Activated CD4-positive, alpha-beta T cell treated with anti-CD3 and anti-CD28 coated beads, Interleukin-2, amount 10 ng/mL, durations not matched to agents 7 days and 5 days (primary cell): ENCODE data around the gene MRPS18B. TPM values are rescaled to one million over a fixed set of nuclear protein-coding genes. Genes with fewer than 3 reads are reported as not detected.
A peak's percentile ranks its signal among the peaks of the same experiment; 100 is the strongest.

Experiments used
- CTCF ChIA-PET: fragments of 350-600 bp; sonication (Branson Sonifier 250); formaldehyde crosslinking; loops from one replicate; lab custom pipeline; 2021; ENCODE audit warnings: antibody characterized with exemption; lab: Charles Lee
- POLR2A ChIA-PET: fragments of 350-600 bp; sonication (Branson Sonifier 250); formaldehyde crosslinking; loops from one replicate; lab custom pipeline; 2021; ENCODE audit warnings: antibody characterized with exemption; lab: Charles Lee
- DNase-seq: peaks from one replicate; pipeline ENCODE4 v3.0.0-alpha.2; 2020
- H3K27ac Mint-ChIP-seq: one replicate; pipeline ENCODE4 v1.8.0; 2021; ENCODE audit warnings: mild to moderate bottlenecking, moderate library complexity, mixed read lengths
- H3K27me3 Mint-ChIP-seq: one replicate; pipeline ENCODE4 v1.8.0; 2021; ENCODE audit warnings: mixed read lengths
- H3K36me3 Mint-ChIP-seq: one replicate; pipeline ENCODE4 v1.8.0; 2021; ENCODE audit warnings: low read depth, mixed read lengths
- H3K4me1 Mint-ChIP-seq: one replicate; pipeline ENCODE4 v1.8.0; 2021; ENCODE audit warnings: mixed read lengths
- H3K4me3 Mint-ChIP-seq: one replicate; pipeline ENCODE4 v1.8.0; 2021; ENCODE audit warnings: mild to moderate bottlenecking, moderate library complexity, mixed read lengths
- H3K9me3 Mint-ChIP-seq: one replicate; pipeline ENCODE4 v1.8.0; 2021; ENCODE audit warnings: mixed read lengths
- total RNA-seq, 2 experiments: library from RNA; stranded (reverse); gene quantifications; one replicate each; pipeline ENCODE4 v1.2.3, GENCODE V29; 2021

MRPS18B gene
- total RNA-seq: 10 to 100 TPM; 41.4 to 44.4 TPM

DNA sequence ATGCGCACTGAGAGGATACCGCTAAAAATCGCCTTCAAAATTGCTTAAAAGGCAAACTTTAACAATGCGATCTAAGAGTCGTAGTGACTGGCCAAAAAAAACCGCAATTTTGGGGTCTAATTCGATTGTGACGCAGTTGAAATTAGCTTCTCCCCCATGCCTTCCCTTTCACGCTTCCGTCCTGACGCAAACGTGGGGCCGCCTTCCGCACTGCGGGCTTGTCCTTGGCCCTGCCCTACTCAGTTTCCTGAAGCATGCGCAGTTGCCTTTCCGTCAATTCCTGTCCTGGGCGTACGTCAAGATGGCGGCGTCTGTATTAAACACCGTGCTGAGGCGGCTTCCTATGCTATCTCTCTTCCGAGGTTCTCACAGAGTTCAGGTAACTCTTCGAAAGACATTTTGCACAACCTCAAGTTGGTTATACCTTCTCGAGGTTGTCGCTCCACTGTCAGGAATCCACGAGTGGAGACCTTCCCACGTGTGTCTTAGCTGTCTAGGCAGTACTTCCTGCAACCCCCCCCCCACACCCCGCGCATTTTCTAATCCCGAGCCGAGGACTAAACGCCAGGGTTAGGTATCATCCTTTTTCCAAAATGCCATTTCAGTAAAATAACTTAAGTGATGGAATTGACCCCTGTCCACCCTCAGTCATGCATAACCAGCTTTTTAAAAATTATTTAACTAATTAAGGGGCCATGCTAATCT, at the start of gene MRPS18B:
TSS of gene MRPS18B (plus strand) at position 276 of the 705 bp plus-strand sequence. CDS start at position 302, 26 bp downstream.
- peak within 1 kb of the TSS; percentile 98 for H3K4me3 Mint-ChIP-seq
- peaks cover 41% of the 10 kb centered on the region for H3K4me1 Mint-ChIP-seq
- H3K9me3 Mint-ChIP-seq: no peaks in the 10 kb centered on the region
- ChIA-PET POLR2A (interaction anchor here (0.7 to 1.0 kb wide), 2 partner anchors 52 to 541 kb away, joined by 3 to 10 read pairs; partner anchors contain the start of gene TCF19), CTCF (interaction anchor here (0.9 to 1.5 kb wide), 11 partner anchors 8 to 113 kb away, joined by 3 to 7 read pairs (median 4); partner anchors contain the start of genes ATAT1 and DHX16)
- peaks cover 2% of the 10 kb centered on the region for H3K27me3 Mint-ChIP-seq
- DNase-seq: peak; percentile 99
- peak within 1 kb of the TSS; percentile 100 for H3K27ac Mint-ChIP-seq
- peaks cover 58% of the 10 kb centered on the region for H3K36me3 Mint-ChIP-seq

DNA sequence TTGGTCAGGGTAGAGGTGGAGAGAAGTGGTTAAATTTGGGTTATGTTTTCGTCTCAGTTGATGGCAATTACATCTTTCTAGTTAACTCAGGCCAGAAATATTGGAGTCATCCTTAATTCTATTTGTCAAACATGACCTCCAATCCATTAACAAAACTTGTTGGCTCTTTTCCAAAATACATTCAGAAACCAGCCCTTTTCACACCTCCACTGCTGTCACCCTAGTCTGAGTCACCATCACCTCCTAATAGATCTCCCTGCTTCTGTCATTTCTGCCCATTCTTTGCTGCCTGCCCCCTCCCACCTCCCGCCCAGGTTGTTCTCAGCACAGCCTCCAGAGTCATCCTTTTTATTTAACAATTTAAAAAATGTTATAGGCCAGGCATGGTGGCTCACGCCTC, 49.4 kb upstream of the MRPS18B start:
- H3K9me3 Mint-ChIP-seq: no peaks in the 10 kb centered on the region
- POLR2A ChIA-PET: no interaction called here

DNA sequence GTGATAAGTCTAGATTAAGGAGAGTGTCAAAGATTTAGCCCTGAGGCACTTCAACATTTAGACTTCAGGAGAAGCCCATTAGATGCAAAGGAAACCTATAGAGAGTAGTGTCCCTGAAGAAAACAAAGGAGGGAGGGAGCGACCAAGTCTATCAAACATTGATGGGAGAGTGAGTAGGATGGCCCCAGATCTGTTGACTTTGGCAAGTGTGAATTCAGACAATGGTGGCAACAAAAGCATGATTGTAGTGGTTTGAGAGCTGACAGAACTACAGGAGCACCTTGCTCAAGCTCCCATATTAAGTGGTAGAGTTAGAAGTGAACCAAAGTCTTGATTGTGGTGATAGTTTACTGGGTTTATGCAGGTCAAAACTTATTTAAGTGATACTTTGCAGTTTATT, 47.4 kb upstream of the MRPS18B start:
- H3K9me3 Mint-ChIP-seq: no peaks in the 10 kb centered on the region
- POLR2A ChIA-PET: interaction anchor here (0.6 to 2.4 kb wide), 3 partner anchors 13 to 849 kb away, joined by 4 to 8 read pairs (median 4); partner anchors contain the start of genes GNL1 and PRR3
- DNase-seq: no peak
- CTCF ChIA-PET: interaction anchor here (0.6 to 2.1 kb wide), 4 partner anchors 10 to 38 kb away, joined by 3 to 10 read pairs (median 5); partner anchors contain the start of gene PRR3
- H3K4me1 Mint-ChIP-seq: peaks cover 61% of the 10 kb centered on the region
- no peaks in the 10 kb centered on the region for H3K27me3 Mint-ChIP-seq
- H3K36me3 Mint-ChIP-seq: peaks cover 13% of the 10 kb centered on the region
- peak overlapping the region; percentile 94 for H3K4me3 Mint-ChIP-seq
- H3K27ac Mint-ChIP-seq: peak overlapping the region; percentile 97

More for the DNA sequence above, 49.4 kb upstream of the MRPS18B start:
- Mint-ChIP-seq H3K27me3 (no peaks in the 10 kb centered on the region), H3K36me3 (peaks cover 7% of the 10 kb centered on the region), H3K4me1 (peaks cover 44% of the 10 kb centered on the region), H3K4me3 (no peak overlapping the region), H3K27ac (no peak overlapping the region)
- CTCF ChIA-PET: interaction anchor here (0.9 kb wide), 1 partner anchor 12 kb away, joined by 3 read pairs; no protein-coding TSS in a partner anchor
- DNase-seq: no peak

DNA sequence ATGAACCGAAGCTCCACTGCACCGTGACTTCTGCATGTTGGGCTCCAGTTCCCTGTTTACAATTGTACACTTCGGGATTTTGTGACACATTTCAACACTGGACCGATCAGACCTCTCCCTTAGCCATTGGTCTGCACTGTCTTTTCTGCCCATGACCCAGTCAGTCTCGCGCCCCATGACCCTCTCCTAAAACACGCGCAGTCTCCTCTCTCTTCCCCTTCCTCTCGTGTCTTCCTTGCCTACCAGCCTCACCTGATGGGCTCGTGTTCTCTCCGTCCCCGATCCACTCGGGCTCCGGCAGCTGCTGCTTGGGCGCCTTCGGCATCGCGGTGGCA, 46.9 kb upstream of the MRPS18B start:
- Mint-ChIP-seq H3K27me3 (no peaks in the 10 kb centered on the region), H3K27ac (peak overlapping the region; percentile 97), H3K9me3 (no peaks in the 10 kb centered on the region), H3K4me3 (peak overlapping the region; percentile 94), H3K36me3 (peaks cover 13% of the 10 kb centered on the region), H3K4me1 (peaks cover 60% of the 10 kb centered on the region)
- ChIA-PET CTCF (interaction anchor here (0.6 to 2.1 kb wide), 11 partner anchors 8 to 274 kb away, joined by 3 to 10 read pairs (median 4); partner anchors contain the start of gene PRR3), POLR2A (interaction anchor here (0.6 to 2.4 kb wide), 4 partner anchors 14 to 849 kb away, joined by 4 to 8 read pairs (median 4); partner anchors contain the start of genes GNL1 and PRR3)
- DNase-seq: no peak

DNA sequence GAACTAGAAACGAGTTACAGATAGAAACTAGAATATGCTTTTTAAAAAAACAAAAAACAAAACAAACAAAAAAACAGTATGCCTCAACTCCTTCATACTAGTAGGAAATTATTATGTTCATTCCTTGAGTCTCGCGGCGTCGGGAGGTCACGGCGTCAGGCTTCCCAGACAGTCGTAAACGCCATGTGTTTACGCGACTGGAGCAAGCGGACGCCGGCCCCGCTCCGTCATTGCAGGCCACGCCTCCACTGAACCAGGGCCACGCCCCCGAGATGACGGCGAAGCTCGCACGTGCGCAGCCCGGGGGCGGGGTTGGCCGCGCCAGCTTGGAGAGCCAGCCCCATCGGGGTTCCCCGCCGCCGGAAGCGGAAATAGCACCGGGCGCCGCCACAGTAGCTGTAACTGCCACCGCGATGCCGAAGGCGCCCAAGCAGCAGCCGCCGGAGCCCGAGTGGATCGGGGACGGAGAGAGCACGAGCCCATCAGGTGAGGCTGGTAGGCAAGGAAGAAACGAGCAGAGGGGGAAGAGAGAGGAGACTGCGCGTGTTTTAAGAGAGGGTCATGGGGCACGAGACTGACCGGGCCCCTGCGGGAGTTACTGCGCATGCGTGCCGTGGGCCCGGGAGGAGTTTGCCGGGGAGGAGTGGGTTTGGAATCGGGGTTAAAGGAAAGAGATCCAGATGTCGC, 46.4 kb upstream of the MRPS18B start, which contains the start of gene ABCF1:
TSS of gene ABCF1 (plus strand) at position 368 of the 687 bp plus-strand sequence. CDS start at position 414, 46 bp downstream.
- H3K4me1 Mint-ChIP-seq: peaks cover 59% of the 10 kb centered on the region
- CTCF ChIA-PET: interaction anchor here (0.6 to 1.7 kb wide), 11 partner anchors 9 to 273 kb away, joined by 3 to 10 read pairs (median 4); partner anchors contain the start of gene ATAT1
- POLR2A ChIA-PET: interaction anchor here (0.6 to 2.4 kb wide), 5 partner anchors 14 to 850 kb away, joined by 4 to 8 read pairs (median 4); partner anchors contain the start of genes GNL1 and PRR3

DNA sequence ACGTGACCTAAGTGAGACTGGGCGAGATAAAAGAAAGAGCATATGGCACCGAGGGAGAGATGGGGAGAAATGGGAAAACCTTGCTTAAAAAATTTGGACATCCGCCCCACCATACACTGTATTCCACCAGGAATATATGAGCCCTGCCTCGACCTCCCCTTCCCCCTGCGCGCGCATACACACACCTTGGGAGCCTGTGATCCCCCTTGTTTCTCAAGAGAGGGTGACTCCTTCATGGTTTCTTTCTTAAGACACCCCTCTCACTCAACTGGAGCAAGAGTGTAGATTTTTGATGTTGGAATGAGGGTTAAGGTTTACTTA, 45.9 kb upstream of the MRPS18B start:
- no peaks in the 10 kb centered on the region for H3K27me3 Mint-ChIP-seq
- no peak for DNase-seq
- CTCF ChIA-PET: interaction anchor here (0.8 to 1.7 kb wide), 10 partner anchors 9 to 273 kb away, joined by 3 to 10 read pairs (median 4); partner anchors contain the start of gene ATAT1
- H3K4me1 Mint-ChIP-seq: peaks cover 63% of the 10 kb centered on the region
- peak overlapping the region; percentile 97 for H3K27ac Mint-ChIP-seq
- H3K9me3 Mint-ChIP-seq: no peaks in the 10 kb centered on the region
- peaks cover 18% of the 10 kb centered on the region for H3K36me3 Mint-ChIP-seq
- POLR2A ChIA-PET: interaction anchor here (0.6 to 2.4 kb wide), 3 partner anchors 15 to 79 kb away, joined by 4 to 8 read pairs (median 4); partner anchors contain the start of genes GNL1 and PRR3
- H3K4me3 Mint-ChIP-seq: peak overlapping the region; percentile 94

More for the DNA sequence above, 46.4 kb upstream of the MRPS18B start, which contains the start of gene ABCF1:
- H3K27me3 Mint-ChIP-seq: no peaks in the 10 kb centered on the region
- DNase-seq: peak; percentile 99
- peak within 1 kb of the TSS; percentile 94 for H3K4me3 Mint-ChIP-seq
- no peaks in the 10 kb centered on the region for H3K9me3 Mint-ChIP-seq
- peaks cover 13% of the 10 kb centered on the region for H3K36me3 Mint-ChIP-seq
- peak within 1 kb of the TSS; percentile 97 for H3K27ac Mint-ChIP-seq

DNA sequence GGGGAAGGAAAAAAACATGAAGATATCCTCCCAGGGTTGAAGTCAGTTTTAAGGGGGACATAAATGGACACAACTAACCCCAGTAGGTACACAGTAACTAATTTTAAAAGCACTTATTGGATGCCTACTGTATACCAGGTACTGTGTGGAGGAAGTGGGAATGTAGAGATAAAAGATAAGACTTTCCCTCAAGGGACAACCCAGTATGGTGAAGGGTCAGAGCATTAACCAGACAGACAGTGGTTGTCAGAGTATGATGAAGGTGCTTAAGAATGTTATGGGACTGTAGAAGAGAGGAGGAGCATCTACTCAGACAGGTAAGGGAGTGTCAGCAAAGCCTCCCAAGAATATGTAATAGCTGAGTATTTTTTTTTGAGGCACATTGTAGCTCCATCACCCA, 45.5 kb upstream of the MRPS18B start:
- ChIA-PET CTCF (no interaction called here), POLR2A (no interaction called here)
- DNase-seq: no peak
- H3K27me3 Mint-ChIP-seq: no peaks in the 10 kb centered on the region
- H3K4me1 Mint-ChIP-seq: peaks cover 63% of the 10 kb centered on the region
- peak overlapping the region; percentile 94 for H3K4me3 Mint-ChIP-seq
- peak overlapping the region; percentile 97 for H3K27ac Mint-ChIP-seq
- peaks cover 22% of the 10 kb centered on the region for H3K36me3 Mint-ChIP-seq
- H3K9me3 Mint-ChIP-seq: no peaks in the 10 kb centered on the region

DNA sequence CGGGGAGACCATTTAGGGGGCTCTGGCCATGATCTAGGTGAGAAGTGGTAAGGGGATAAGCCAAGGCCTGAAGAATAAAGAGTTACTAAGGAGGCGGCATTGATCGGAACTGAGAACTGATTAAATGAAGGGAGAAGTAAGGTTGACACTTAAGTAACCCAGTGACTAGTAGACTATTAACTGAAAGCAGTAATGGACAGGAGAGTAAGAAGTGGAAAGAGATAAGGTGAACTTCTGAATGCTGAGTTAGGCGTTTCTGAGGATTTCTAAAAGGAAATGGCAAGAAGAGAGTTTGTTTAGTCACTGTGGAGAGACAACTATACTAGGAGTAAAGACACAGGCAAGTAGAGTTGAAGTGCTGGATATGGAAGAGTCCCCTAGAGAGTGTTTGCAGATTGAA, 44.5 kb upstream of the MRPS18B start:
- ChIA-PET CTCF (interaction anchor here (0.7 to 1.3 kb wide), 2 partner anchors 40 to 45 kb away, joined by 3 read pairs; no protein-coding TSS in a partner anchor), POLR2A (no interaction called here)
- H3K4me1 Mint-ChIP-seq: peaks cover 61% of the 10 kb centered on the region
- no peaks in the 10 kb centered on the region for H3K9me3 Mint-ChIP-seq
- H3K27me3 Mint-ChIP-seq: no peaks in the 10 kb centered on the region
- H3K27ac Mint-ChIP-seq: peak overlapping the region; percentile 6
- peak overlapping the region; percentile 94 for H3K4me3 Mint-ChIP-seq
- H3K36me3 Mint-ChIP-seq: peaks cover 32% of the 10 kb centered on the region
- DNase-seq: no peak

DNA sequence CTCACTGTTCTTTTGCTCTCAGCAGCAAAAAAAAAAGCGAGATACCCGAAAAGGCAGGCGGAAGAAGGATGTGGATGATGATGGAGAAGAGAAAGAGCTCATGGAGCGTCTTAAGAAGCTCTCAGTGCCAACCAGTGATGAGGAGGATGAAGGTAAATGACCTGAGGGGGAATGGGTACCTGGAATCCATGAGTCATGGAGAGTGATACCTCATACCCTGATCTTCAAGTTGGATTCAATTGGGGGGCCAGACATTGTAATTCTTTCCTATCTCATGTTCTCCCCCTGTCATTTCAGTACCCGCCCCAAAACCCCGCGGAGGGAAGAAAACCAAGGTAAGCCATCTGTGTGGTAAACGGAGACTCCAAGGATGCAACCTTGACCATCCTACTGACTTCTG, 39.6 kb upstream of the MRPS18B start:
- CTCF ChIA-PET: interaction anchor here (1.0 to 2.0 kb wide), 9 partner anchors 9 to 153 kb away, joined by 3 to 8 read pairs (median 4); no protein-coding TSS in a partner anchor
- H3K27ac Mint-ChIP-seq: peak overlapping the region; percentile 68
- no peaks in the 10 kb centered on the region for H3K27me3 Mint-ChIP-seq
- no peak for DNase-seq
- no peak overlapping the region for H3K4me3 Mint-ChIP-seq
- no peaks in the 10 kb centered on the region for H3K9me3 Mint-ChIP-seq
- POLR2A ChIA-PET: no interaction called here
- H3K4me1 Mint-ChIP-seq: peaks cover 25% of the 10 kb centered on the region
- H3K36me3 Mint-ChIP-seq: peaks cover 61% of the 10 kb centered on the region

DNA sequence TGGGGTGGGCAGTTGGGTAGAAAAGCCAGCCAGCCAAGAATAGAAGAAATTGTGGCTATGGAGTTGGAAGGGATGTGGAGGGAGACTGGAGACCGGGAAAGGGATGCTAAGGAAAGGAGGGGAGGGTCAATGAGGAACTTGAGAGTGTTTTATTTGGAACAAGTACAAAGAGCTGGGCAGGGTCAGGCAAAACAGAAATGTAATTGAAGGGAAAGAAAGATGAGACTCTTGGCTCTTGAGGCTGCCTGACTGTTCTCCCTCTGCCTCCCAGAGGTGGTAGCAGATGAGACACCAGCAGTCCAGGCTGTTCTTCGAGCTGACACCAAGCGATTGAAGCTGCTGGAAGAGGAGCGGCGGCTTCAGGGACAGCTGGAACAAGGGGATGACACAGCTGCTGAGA, 33.7 kb upstream of the MRPS18B start:
- Mint-ChIP-seq H3K27me3 (no peaks in the 10 kb centered on the region), H3K27ac (no peak overlapping the region), H3K9me3 (no peaks in the 10 kb centered on the region), H3K36me3 (peaks cover 68% of the 10 kb centered on the region), H3K4me1 (no peaks in the 10 kb centered on the region), H3K4me3 (no peak overlapping the region)
- POLR2A ChIA-PET: no interaction called here
- no peak for DNase-seq
- CTCF ChIA-PET: interaction anchor here (1.2 to 4.5 kb wide), 3 partner anchors 10 to 14 kb away, joined by 3 to 21 read pairs (median 16); no protein-coding TSS in a partner anchor

DNA sequence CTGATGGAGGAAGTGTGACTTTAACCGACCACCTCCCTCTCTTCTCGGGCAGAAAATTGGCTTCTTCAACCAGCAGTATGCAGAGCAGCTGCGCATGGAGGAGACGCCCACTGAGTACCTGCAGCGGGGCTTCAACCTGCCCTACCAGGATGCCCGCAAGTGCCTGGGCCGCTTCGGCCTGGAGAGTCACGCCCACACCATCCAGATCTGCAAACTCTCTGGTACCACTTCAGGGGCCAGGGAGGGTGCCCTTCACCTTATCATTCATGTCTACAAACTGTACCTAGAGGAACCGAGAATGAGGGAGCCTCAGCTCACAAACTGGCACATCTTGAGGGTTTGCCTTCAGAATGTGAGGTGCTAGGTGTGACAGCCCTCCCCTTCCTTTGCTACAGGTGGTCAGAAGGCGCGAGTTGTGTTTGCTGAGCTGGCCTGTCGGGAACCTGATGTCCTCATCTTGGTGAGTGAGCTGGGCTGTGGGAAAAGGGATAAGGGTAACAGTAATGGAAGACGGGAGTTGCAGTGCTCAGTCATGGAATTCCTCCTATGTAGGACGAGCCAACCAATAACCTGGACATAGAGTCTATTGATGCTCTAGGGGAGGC, 27.8 kb upstream of the MRPS18B start:
- H3K27ac Mint-ChIP-seq: no peak overlapping the region
- H3K27me3 Mint-ChIP-seq: no peaks in the 10 kb centered on the region
- no peak for DNase-seq
- no peaks in the 10 kb centered on the region for H3K9me3 Mint-ChIP-seq
- ChIA-PET POLR2A (interaction anchor here (0.6 kb wide), 1 partner anchor 486 kb away, joined by 3 read pairs; no protein-coding TSS in a partner anchor), CTCF (interaction anchor here (0.7 to 1.9 kb wide), 7 partner anchors 8 to 316 kb away, joined by 3 to 6 read pairs (median 3); no protein-coding TSS in a partner anchor)
- peaks cover 1% of the 10 kb centered on the region for H3K4me1 Mint-ChIP-seq
- peaks cover 60% of the 10 kb centered on the region for H3K36me3 Mint-ChIP-seq
- no peak overlapping the region for H3K4me3 Mint-ChIP-seq
